ENCODE data around the gene AKT1S1.

Gene AKT1S1

GRCh38 chr19:49849433-49850220 lies 27.5 kb downstream of the AKT1S1 start:
- no peaks in the 10 kb centered on the region for H3K27me3 ChIP-seq (ENCODE audit: insufficient read depth, insufficient read length)
- H3K4me3 ChIP-seq (ENCODE audit: insufficient read length, low read depth), result peak overlapping the region; percentile 69
- H3K4me1 ChIP-seq (ENCODE audit: insufficient read depth, insufficient read length), result peaks cover 9% of the 10 kb centered on the region
- peaks cover 33% of the 10 kb centered on the region for H3K36me3 ChIP-seq (ENCODE audit: insufficient read depth, insufficient read length, low read length)
- TF ChIP-seq YY1 (IDR thresholded peaks at IDR 0.05; ENCODE audit: insufficient read depth, insufficient read length) (no peak), ZNF274 (IDR thresholded peaks at IDR 0.05; ENCODE audit: low read depth, low read length) (no peak)
- H3K9ac ChIP-seq (ENCODE audit: insufficient read length, low read depth), result no peak overlapping the region
- no peaks in the 10 kb centered on the region for H3K9me3 ChIP-seq (ENCODE audit: insufficient read depth, low read length)
- no peak for DNase-seq (ENCODE audit: low read depth, low spot score)

- no peak overlapping the region for H3K4me3 ChIP-seq (ENCODE audit: insufficient read length, low read depth)
- H3K4me1 ChIP-seq (ENCODE audit: insufficient read depth, insufficient read length), result peaks cover 9% of the 10 kb centered on the region
- no peaks in the 10 kb centered on the region for H3K27me3 ChIP-seq (ENCODE audit: insufficient read depth, insufficient read length)
- DNase-seq (ENCODE audit: low read depth, low spot score), result no peak
- no peak overlapping the region for H3K9ac ChIP-seq (ENCODE audit: insufficient read length, low read depth)
- TF ChIP-seq SUZ12 (IDR thresholded peaks at IDR 0.05; ENCODE audit: extremely low read depth, insufficient read depth, insufficient read length) (no peak), ZNF274 (IDR thresholded peaks at IDR 0.05; ENCODE audit: low read depth, low read length) (no peak), YY1 (IDR thresholded peaks at IDR 0.05; ENCODE audit: insufficient read depth, insufficient read length) (no peak)
- H3K36me3 ChIP-seq (ENCODE audit: insufficient read depth, insufficient read length, low read length), result peaks cover 26% of the 10 kb centered on the region
- H3K9me3 ChIP-seq (ENCODE audit: insufficient read depth, low read length), result no peaks in the 10 kb centered on the region
Observed at GRCh38 chr19:49848938-49849337, 28.2 kb downstream of the AKT1S1 start.

DNA sequence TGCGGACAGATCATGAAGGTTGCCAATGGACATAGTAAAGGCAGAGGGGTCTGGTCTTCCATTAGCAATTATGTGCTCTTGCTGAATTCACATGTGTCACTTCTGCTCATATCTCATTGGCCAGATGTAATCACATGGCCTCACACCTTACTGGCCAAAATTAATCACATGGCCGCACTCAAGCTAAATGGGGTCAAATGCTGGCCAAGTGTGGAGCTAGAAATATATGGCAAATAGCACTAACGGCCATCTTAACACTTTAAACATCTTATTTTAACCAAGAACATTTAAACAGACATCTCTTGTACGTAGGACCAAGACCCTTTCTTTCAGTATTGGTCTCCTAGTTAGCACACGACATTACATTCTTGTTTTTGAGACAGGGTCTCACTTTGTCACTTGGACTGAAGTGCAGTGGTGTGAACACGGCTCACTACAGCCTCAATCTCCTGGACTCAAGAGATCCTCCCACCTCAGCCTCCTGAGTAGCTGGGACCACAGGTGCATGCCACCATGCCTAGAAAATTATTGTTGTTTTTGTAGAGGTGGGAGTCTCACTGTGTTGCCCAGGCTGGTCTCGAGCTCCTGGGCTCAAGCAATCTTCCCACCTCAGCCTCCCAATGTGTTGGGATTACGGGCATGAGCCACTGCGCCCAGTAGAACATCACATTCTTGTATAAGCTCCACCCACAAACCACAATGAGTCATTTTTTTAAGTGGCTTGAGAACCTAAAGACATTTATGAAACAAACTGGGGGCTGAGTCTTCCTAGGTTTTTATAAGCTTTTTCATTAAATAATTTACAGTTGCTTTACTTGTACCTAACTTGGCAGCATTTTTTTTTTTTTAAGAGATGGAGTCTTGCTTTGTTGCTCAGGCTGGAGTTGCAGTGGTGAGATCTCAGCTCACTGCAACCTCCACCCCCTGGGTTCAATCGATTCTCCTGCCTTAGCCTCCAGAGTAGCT lies 29.1 kb downstream of the AKT1S1 start:
- no peaks in the 10 kb centered on the region for H3K27me3 ChIP-seq (ENCODE audit: insufficient read depth, insufficient read length)
- H3K4me1 ChIP-seq (ENCODE audit: insufficient read depth, insufficient read length), result peaks cover 9% of the 10 kb centered on the region
- H3K9ac ChIP-seq (ENCODE audit: insufficient read length, low read depth), result no peak overlapping the region
- H3K4me3 ChIP-seq (ENCODE audit: insufficient read length, low read depth), result no peak overlapping the region
- no peak for TF ChIP-seq SUZ12 (IDR thresholded peaks at IDR 0.05; ENCODE audit: extremely low read depth, insufficient read depth, insufficient read length)
- TF ChIP-seq ZNF274 (IDR thresholded peaks at IDR 0.05; ENCODE audit: low read depth, low read length), result no peak
- no peak for TF ChIP-seq YY1 (IDR thresholded peaks at IDR 0.05; ENCODE audit: insufficient read depth, insufficient read length)
- no peak for DNase-seq (ENCODE audit: low read depth, low spot score)
- no peaks in the 10 kb centered on the region for H3K9me3 ChIP-seq (ENCODE audit: insufficient read depth, low read length)
- H3K36me3 ChIP-seq (ENCODE audit: insufficient read depth, insufficient read length, low read length), result peaks cover 22% of the 10 kb centered on the region

DNA sequence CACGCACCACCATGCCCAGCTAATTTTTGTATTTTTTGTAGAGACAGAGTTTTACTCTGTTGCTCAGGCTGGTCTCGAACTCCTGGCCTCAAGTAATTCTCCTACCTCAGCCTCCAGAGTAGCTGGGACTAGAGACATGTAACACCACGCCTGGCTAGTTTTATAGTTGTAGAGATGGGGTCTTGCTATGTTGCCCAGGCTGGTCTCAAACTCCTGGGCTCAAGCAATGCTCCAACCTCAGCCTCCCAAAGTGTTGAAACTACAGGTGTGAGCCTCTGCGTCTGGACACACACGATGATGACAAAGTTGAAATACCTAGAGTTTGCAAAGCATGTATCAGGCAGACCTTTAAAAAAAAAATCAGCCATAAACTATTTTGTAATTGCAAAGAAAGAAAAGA lies 30.7 kb downstream of the AKT1S1 start:
- Histone ChIP-seq H3K9me3 (ENCODE audit: insufficient read depth, low read length) (no peaks in the 10 kb centered on the region), H3K36me3 (ENCODE audit: insufficient read depth, insufficient read length, low read length) (peaks cover 17% of the 10 kb centered on the region), H3K4me1 (ENCODE audit: insufficient read depth, insufficient read length) (peaks cover 3% of the 10 kb centered on the region), H3K27me3 (ENCODE audit: insufficient read depth, insufficient read length) (no peaks in the 10 kb centered on the region), H3K9ac (ENCODE audit: insufficient read length, low read depth) (no peak overlapping the region), H3K4me3 (ENCODE audit: insufficient read length, low read depth) (no peak overlapping the region)
- TF ChIP-seq SUZ12 (IDR thresholded peaks at IDR 0.05; ENCODE audit: extremely low read depth, insufficient read depth, insufficient read length), result no peak
- no peak for TF ChIP-seq YY1 (IDR thresholded peaks at IDR 0.05; ENCODE audit: insufficient read depth, insufficient read length)
- TF ChIP-seq ZNF274 (IDR thresholded peaks at IDR 0.05; ENCODE audit: low read depth, low read length), result no peak
- DNase-seq (ENCODE audit: low read depth, low spot score), result no peak

GRCh38 chr19:49845414-49845813 lies 31.7 kb downstream of the AKT1S1 start:
- no peak for DNase-seq (ENCODE audit: low read depth, low spot score)
- TF ChIP-seq ZNF274 (IDR thresholded peaks at IDR 0.05; ENCODE audit: low read depth, low read length) (no peak), SUZ12 (IDR thresholded peaks at IDR 0.05; ENCODE audit: extremely low read depth, insufficient read depth, insufficient read length) (no peak), YY1 (IDR thresholded peaks at IDR 0.05; ENCODE audit: insufficient read depth, insufficient read length) (no peak)
- Histone ChIP-seq H3K36me3 (ENCODE audit: insufficient read depth, insufficient read length, low read length) (peaks cover 23% of the 10 kb centered on the region), H3K27me3 (ENCODE audit: insufficient read depth, insufficient read length) (no peaks in the 10 kb centered on the region), H3K4me3 (ENCODE audit: insufficient read length, low read depth) (no peak overlapping the region), H3K9ac (ENCODE audit: insufficient read length, low read depth) (no peak overlapping the region), H3K4me1 (ENCODE audit: insufficient read depth, insufficient read length) (peaks cover 3% of the 10 kb centered on the region), H3K9me3 (ENCODE audit: insufficient read depth, low read length) (no peaks in the 10 kb centered on the region)

- Histone ChIP-seq H3K36me3 (ENCODE audit: insufficient read depth, insufficient read length, low read length) (peaks cover 22% of the 10 kb centered on the region), H3K4me3 (ENCODE audit: insufficient read length, low read depth) (no peak overlapping the region), H3K9me3 (ENCODE audit: insufficient read depth, low read length) (no peaks in the 10 kb centered on the region), H3K4me1 (ENCODE audit: insufficient read depth, insufficient read length) (peaks cover 2% of the 10 kb centered on the region), H3K9ac (ENCODE audit: insufficient read length, low read depth) (no peak overlapping the region), H3K27me3 (ENCODE audit: insufficient read depth, insufficient read length) (no peaks in the 10 kb centered on the region)
- DNase-seq (ENCODE audit: low read depth, low spot score), result no peak
- TF ChIP-seq YY1 (IDR thresholded peaks at IDR 0.05; ENCODE audit: insufficient read depth, insufficient read length) (no peak), SUZ12 (IDR thresholded peaks at IDR 0.05; ENCODE audit: extremely low read depth, insufficient read depth, insufficient read length) (no peak), ZNF274 (IDR thresholded peaks at IDR 0.05; ENCODE audit: low read depth, low read length) (no peak)
Observed at GRCh38 chr19:49844138-49845095, 32.7 kb downstream of the AKT1S1 start.
